ENCODE measurements around the gene SEMA4B. TPM values are rescaled to one million over a fixed set of nuclear protein-coding genes. Genes with fewer than 3 reads are reported as not detected.
A peak's percentile ranks its signal among the peaks of the same experiment; 100 is the strongest.

SEMA4B gene
- polyA plus RNA-seq, 3 donors, result 13.2 to 65.0 (median 22.0) TPM

- peak; percentile 69 to 90 (median 87) for DNase-seq
- H3K9ac ChIP-seq (ENCODE audit: insufficient read depth, low read length, poor library complexity, severe bottlenecking), result no peak overlapping the region
- TF ChIP-seq, protein P1, sequence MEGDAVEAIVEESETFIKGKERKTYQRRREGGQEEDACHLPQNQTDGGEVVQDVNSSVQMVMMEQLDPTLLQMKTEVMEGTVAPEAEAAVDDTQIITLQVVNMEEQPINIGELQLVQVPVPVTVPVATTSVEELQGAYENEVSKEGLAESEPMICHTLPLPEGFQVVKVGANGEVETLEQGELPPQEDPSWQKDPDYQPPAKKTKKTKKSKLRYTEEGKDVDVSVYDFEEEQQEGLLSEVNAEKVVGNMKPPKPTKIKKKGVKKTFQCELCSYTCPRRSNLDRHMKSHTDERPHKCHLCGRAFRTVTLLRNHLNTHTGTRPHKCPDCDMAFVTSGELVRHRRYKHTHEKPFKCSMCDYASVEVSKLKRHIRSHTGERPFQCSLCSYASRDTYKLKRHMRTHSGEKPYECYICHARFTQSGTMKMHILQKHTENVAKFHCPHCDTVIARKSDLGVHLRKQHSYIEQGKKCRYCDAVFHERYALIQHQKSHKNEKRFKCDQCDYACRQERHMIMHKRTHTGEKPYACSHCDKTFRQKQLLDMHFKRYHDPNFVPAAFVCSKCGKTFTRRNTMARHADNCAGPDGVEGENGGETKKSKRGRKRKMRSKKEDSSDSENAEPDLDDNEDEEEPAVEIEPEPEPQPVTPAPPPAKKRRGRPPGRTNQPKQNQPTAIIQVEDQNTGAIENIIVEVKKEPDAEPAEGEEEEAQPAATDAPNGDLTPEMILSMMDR (IDR thresholded peaks at IDR 0.05), result no peak
- H3K27ac ChIP-seq (ENCODE audit: low read depth in 1 of 2, low read length in 2 of 2), result peak overlapping the region; percentile 70
- no peaks in the 10 kb centered on the region for H3K9me3 ChIP-seq (replicated peaks in 1 of 2; ENCODE audit: control insufficient read depth in 1 of 2, insufficient read depth in 1 of 2, low read length in 2 of 2)
- H3K36me3 ChIP-seq (replicated peaks in 1 of 2; ENCODE audit: control insufficient read depth in 1 of 2, insufficient read depth in 2 of 2, low read length in 2 of 2), result no peaks in the 10 kb centered on the region
- H3K27me3 ChIP-seq (ENCODE audit: control insufficient read depth in 2 of 2, insufficient read depth in 2 of 2, low read length in 2 of 2), result no peaks in the 10 kb centered on the region
- no peak overlapping the region for H2AFZ ChIP-seq (ENCODE audit: insufficient read depth, low read depth, low read length, poor library complexity, severe bottlenecking)
- H3K79me2 ChIP-seq (ENCODE audit: insufficient read depth, low read length), result peaks cover 82% of the 10 kb centered on the region
- peaks cover 65% of the 10 kb centered on the region for H4K20me1 ChIP-seq (ENCODE audit: insufficient read depth, low read length)
- Mint-ChIP-seq H3K27me3 (ENCODE audit: low read depth in 3 of 3) (peaks cover 0 to 2% (median 0%) of the 10 kb centered on the region in 3 donors), H3K4me3 (peak overlapping the region; percentile 62 to 67), H3K9me3 (peaks cover 0 to 4% (median 0%) of the 10 kb centered on the region in 7 donors), H3K4me1 (peaks cover 87% of the 10 kb centered on the region), H3K27ac (peak overlapping the region; percentile 85 to 98 (median 94)), H3K36me3 (peaks cover 6 to 8% of the 10 kb centered on the region in 2 donors)
- H3K4me2 ChIP-seq (replicated peaks; ENCODE audit: extremely low read depth, low read length, poor library complexity, severe bottlenecking), result peak overlapping the region; percentile 63
- 20% methylated on average over 5 of the region's 8 CpGs for WGBS (ENCODE audit: insufficient coverage)
- H3K4me1 ChIP-seq (ENCODE audit: control insufficient read depth in 1 of 2, insufficient read depth in 2 of 2, low read length in 2 of 2), result peaks cover 95 to 98% of the 10 kb centered on the region in 2 donors
- H3K4me3 ChIP-seq (replicated peaks in 1 of 3; ENCODE audit: low read depth in 2 of 3, low read length in 3 of 3), result peak overlapping the region in 1 of 3 experiments; percentile 28
- intact Hi-C loops (cut with micrococcal nuclease), result no loop called here
These were observed 12.0 kb upstream of the SEMA4B start for GRCh38 chr15:90188914-90189748.

GRCh38 chr15:90189781-90190467 lies 11.2 kb upstream of the SEMA4B start:
- Mint-ChIP-seq H3K27ac (peak overlapping the region in 5 of 7 donors; percentile 57 to 79 (median 68)), H3K27me3 (ENCODE audit: low read depth in 3 of 3) (peaks cover 0 to 2% (median 0%) of the 10 kb centered on the region in 3 donors), H3K4me1 (peaks cover 85% of the 10 kb centered on the region), H3K36me3 (peaks cover 10 to 11% of the 10 kb centered on the region in 2 donors), H3K9me3 (peaks cover 0 to 4% (median 0%) of the 10 kb centered on the region in 7 donors), H3K4me3 (peak overlapping the region in 1 of 2 donors; percentile 27)
- H3K27ac ChIP-seq (ENCODE audit: low read depth in 1 of 2, low read length in 2 of 2), result peak overlapping the region; percentile 53 to 70
- peaks cover 0 to 4% of the 10 kb centered on the region in 2 donors for H3K36me3 ChIP-seq (replicated peaks in 1 of 2; ENCODE audit: control insufficient read depth in 1 of 2, insufficient read depth in 2 of 2, low read length in 2 of 2)
- peaks cover 73% of the 10 kb centered on the region for H4K20me1 ChIP-seq (ENCODE audit: insufficient read depth, low read length)
- peak overlapping the region; percentile 0 for H3K9ac ChIP-seq (ENCODE audit: insufficient read depth, low read length, poor library complexity, severe bottlenecking)
- H3K9me3 ChIP-seq (replicated peaks in 1 of 2; ENCODE audit: control insufficient read depth in 1 of 2, insufficient read depth in 1 of 2, low read length in 2 of 2), result no peaks in the 10 kb centered on the region
- no peak overlapping the region for H2AFZ ChIP-seq (ENCODE audit: insufficient read depth, low read depth, low read length, poor library complexity, severe bottlenecking)
- intact Hi-C loops (cut with micrococcal nuclease), result no loop called here
- TF ChIP-seq, protein P1 (IDR thresholded peaks at IDR 0.05), result no peak
- WGBS (ENCODE audit: insufficient coverage), result 82% methylated on average over 6 of the region's 10 CpGs
- DNase-seq, result no peak
- peaks cover 88% of the 10 kb centered on the region for H3K79me2 ChIP-seq (ENCODE audit: insufficient read depth, low read length)
- H3K27me3 ChIP-seq (ENCODE audit: control insufficient read depth in 2 of 2, insufficient read depth in 2 of 2, low read length in 2 of 2), result no peaks in the 10 kb centered on the region
- H3K4me1 ChIP-seq (ENCODE audit: control insufficient read depth in 1 of 2, insufficient read depth in 2 of 2, low read length in 2 of 2), result peaks cover 90 to 91% of the 10 kb centered on the region in 2 donors
- peak overlapping the region in 1 of 3 experiments; percentile 25 for H3K4me3 ChIP-seq (replicated peaks in 1 of 3; ENCODE audit: low read depth in 2 of 3, low read length in 3 of 3)
- H3K4me2 ChIP-seq (replicated peaks; ENCODE audit: extremely low read depth, low read length, poor library complexity, severe bottlenecking), result peak overlapping the region; percentile 63
